GM18499 (cell line): ENCODE results near the gene PRELP.
"Not testable (repeated sequence)": the region's sequence is repeated elsewhere in the genome, so short reads cannot be mapped to it uniquely, and the experiment has no call there.

ENCODE experiments used
- ATAC-seq: cut with Tn5 transposase; IDR thresholded peaks from one replicate; pipeline ENCODE4 v1.9.1; 2021; ENCODE audit warnings: moderate number of reproducible peaks; ENCODE audit not compliant: insufficient read depth, unreplicated experiment

Gene PRELP

DNA sequence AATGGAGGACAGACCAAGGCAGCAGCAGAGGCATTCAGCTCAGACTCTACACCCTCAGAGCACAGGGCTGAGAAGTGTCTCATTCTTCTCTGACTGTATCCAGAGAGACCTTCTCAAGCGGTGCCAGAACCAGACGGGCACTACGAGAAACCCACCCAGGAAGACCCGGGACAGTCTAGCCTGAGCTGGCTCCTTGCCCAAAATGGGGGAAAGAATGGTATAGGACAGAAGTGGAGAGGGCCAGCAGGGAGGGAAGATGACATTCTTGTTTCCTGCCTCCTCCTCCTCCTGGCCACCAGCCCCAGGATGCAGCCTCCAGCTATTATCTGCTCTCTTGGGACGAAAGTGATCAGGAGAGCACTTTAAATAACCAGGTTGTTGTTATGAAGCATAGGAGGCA lies 22.6 kb upstream of the PRELP start:
- no peak for ATAC-seq

DNA sequence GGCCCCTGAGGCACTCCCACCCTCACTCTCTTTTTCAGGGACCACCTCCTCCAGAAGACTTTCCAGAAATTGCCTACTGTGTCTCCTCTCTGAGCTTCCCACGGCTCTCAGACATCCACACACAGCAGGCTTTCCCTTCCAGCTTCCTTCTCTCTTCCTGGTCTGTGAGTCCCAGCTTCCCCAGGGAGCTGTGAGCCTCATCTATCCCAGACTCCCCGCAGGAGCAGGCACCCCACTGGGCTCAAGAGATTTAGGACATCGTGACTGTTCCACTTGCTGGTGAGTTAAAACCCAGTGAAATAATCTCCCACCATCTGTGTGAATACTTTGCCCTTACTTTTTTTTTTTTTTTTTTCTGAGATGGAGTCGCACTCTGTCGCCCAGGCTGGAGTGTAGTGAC lies 22.0 kb upstream of the PRELP start:
- no peak for ATAC-seq

DNA sequence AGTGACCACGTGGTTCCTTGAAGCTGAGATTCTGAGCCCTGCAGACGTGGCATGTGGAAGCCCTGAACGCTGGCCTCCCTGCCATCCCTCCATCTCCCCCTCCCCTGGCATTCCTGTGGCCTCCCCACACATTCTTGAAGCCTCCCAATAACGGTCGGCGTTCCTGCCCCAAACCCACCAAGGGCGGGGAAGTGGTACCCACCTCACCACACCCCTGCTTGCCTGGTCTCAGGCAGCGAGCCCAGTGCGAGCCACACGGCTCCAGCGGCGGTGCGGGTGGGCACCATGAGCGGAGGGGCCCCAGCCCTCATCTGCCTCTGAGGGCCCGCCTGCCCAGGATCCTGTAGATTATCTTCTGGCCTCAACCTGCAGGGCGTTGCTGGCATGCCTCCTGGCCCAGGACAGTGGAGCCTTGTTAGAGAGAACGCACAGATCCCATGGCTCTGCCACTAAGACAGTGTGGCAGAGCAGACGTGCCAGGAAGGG lies 20.6 kb upstream of the PRELP start:
- ATAC-seq = no peak

DNA sequence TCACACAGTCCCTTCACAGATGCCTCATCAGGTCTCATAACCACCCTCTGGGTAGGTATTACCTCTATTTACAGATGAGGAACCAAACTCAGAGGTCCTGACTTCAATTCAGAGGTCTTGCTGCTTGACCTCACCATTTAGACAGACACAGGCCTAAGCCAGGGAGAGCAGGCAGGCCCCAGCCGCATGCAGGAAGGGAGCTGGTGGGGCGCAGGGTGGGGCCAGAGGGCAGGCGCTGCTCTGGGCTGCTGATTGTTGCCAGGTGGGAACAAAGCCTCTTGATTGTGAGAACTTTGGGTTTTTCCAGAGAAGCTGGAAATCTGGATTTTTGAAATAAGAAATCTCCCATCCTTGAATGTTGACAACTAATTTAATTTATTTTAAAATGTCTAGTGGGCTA lies 19.9 kb upstream of the PRELP start:
- ATAC-seq = no peak

DNA sequence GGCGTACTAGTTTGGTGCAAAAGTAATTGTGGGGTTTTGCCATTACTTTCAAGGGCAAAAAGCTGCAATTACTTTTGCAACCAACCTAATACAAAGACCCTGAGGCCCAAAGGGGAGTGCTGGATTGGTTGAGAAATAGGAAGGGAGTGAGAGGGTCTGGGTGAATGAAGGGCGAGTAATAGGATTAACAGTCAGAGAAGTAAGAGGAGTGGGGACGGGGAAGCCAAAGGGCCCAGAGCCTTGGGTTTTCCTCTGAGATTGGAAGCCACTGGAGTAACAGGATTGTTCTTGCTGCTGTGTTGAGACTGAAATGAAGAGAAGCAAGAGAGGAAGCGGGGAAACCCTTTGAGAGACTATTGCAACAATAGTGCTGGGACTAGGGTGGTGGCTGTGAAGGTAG lies 19.0 kb upstream of the PRELP start:
- ATAC-seq = no peak

DNA sequence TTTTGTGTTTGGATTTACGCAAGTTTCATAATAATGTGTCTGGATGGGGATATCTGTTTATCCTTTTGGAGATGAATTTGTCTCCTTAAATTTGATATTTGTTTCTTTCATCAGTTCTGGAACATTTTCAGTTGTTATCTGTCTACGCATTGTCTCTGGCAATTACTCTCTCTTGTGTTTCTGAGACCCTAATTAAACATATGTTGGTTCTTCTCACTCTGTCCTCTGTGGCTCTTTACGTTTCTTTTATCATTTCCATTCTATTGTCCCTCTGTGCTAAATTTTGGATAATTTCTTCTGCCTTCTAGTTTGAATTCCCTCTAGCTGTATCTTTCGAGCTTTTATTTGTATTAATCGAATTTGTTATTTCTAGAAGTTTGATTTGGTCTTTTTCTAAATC lies 17.5 kb upstream of the PRELP start:
- no peak for ATAC-seq

DNA sequence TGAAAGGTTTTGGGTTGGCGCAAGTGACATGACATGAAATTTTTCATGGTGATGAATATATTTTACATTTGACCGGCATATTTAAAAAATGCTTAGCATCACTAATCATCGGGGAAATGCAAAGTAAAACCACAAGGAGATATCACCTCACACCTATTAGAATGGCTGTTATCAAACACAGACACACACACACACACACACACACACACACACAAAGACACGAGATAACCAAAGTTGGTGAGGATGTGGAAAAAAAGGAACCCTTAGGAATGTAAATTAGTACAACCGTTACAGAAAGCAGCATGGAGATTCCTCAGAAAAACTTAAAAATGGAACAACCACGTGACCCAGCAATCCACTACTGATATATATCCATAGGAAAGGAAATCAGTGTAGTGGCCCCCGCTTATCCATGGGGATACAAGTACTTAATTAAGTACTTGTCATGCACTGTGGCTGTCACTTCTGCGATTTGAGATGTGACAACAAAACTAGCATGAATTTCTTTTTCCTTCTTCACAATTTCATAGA lies 15.9 kb upstream of the PRELP start:
- ATAC-seq = no peak

DNA sequence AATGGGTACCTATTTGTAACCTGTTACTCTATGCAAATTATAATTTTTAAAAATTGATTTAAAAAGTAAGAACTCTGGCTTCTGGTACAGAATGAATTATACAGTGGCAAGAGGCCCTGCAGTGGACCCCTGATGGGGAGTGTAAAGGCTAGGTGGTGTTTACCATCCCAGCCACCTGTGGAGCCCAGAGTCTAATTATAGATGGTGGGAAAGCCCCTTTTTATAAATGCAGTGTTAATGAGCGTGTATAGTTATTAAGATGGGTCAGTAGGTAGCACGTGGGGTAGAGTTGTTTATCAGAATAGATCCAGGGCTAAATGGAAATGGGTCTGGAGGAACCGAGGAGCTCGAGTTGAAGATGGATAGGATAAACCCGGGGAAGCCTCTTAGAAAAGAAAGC lies 13.9 kb upstream of the PRELP start:
- no peak for ATAC-seq

DNA sequence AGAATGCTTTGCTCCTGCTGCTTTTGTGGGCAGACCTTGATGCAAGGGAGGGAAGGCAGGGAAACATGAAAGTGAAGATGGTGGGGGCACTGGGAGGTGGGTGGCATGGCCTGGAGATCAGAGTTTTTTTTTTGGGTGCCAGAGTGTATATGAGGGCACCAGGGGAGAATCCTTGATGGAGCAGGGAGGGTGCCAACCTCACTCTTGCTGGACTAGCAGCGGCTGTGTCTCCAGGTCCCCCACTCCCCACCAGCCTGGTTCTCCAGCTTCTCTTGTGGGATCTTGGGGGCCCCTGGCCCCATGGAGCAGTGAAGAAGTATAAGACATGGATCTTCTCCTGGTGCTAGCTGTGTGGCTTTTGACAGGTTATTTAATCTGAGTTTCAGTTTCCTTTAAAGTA lies 13.5 kb upstream of the PRELP start:
- no peak for ATAC-seq

DNA sequence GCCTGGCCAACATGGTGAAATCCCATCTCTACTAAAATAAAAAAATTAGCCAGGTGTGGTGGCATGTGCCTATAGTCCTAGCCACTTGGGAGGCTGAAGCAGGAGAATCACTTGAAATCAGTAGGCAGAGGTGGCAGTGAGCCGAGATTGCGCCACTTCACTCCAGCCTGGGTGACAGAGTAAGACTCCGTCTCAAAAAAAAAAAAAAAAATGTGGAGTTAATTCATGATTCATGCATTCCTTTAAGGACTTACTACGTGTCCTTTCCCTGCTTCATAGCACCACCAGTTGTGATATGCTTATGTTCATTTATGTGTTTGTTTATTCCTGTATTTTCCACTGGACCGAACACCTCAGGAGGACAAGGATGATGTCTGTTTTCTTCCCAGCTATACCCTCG lies 12.7 kb upstream of the PRELP start:
- no peak for ATAC-seq

DNA sequence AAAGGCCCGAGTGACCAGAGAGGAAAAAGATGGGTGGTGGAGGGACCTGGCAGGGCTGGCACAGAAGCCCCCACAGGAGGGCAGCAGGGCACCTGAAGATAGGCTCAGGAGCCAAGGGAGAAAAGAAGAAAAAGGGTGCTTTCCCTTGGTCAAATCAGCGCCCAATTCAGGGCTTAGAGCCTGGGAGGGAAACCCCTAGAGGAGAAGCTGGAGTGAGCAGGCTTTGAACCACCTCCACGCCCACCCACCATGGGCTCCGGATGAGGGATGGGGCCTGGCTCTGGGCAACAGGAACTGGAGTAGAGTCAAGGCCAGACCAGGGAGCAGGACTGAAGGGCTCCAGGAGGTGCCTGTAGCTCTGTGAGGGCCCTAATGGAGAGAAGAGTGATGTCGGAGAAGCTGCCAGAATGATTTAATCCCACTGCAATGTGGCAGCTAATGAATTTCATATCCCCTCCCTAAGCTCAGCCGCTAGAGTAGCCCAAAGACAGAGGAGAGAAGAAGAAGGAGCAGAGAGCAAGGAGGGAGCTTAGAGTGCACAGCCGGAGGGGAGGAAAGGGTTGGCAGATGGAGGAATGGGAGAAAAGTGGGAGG lies 12.0 kb upstream of the PRELP start:
- ATAC-seq = no peak

DNA sequence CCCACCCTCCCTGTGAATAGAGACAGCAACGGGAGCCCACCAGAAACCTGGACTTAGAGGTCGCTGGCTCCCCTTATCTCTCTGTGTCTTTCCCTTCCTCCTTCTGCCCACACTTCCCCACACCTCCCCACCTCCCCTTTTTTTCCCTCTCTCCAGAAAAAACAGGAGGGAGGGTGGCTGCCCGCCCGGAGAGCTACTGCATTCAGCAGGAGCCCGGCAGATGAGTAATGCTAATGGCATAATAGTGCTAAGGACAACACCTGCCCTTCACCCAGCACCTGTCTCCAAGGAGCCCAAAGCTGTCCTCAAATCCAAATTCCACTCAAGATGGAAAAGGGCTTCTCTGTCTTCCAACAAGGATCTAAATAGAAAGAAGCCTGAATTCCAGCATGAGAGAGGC lies 11.4 kb upstream of the PRELP start:
- no peak for ATAC-seq

DNA sequence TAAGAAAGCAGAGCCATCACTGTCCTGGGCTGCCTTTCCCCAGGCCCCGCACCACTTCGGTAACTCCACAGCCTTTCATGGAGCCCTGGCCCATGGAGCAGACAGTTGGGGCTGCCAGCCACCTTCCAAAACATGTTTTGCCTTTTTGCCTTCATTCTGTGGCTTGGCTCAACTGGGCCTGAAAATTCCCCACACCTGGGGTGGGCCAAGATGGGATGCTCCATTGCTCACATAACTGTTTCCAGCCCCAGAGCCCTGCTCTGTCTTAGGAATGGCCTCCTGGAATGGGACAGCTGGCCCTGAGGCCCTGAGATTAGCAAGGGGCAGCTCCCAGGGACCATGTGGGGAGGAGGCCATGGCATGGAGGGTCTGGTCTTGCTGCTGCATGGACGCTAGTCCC lies 10.9 kb upstream of the PRELP start:
- no peak for ATAC-seq

DNA sequence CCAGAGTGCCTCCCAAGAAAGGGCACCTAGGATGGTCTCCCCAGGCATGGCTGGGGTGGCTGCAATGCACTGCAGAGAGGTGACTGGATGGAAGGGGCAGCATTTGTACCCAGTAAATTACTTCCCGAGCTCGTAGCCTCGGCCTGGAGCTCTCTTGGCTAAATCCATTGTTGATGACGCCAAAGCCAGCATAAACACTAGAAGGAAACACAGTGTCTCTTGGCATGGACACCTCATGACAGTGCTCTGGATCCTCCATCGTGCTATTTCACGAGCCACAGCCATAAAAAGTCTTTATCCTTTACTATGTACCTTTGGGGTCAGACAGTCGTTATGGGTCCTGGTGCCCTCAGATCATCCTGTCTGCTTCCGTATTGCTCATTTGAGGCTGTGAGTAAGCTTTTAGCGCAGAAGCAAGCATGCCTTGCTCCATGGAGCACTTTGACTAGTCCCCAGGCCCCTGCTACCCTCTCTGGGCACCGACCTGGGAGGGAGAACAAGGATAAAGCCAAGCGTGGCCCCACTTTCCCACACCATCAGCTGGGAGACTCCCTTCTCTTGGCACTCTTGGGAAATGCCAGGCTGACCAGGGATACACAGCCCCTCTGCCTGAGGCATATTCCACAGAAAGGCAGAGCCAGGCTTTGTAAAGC lies 10.3 kb upstream of the PRELP start:
- no peak for ATAC-seq

DNA sequence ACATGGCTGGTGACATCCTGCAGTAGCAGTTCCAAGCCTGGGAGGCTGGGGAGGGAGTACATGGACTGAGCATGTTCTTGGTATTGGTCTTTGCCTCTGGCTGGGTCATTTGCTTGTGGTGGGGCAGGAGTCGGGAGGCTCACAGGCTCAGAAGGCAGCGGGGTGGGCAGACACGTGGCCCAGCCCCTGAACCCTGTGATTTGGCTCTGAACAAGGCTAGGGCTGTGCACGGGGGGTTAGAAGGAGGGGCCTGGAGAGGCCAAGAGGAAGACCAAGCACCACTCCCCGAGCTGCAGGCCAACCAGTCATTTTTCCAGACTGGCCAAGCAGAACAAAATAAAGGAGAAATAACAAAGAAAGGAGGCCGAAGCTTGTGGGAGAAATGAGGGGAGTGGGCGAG lies 9.7 kb upstream of the PRELP start:
- ATAC-seq = no peak

DNA sequence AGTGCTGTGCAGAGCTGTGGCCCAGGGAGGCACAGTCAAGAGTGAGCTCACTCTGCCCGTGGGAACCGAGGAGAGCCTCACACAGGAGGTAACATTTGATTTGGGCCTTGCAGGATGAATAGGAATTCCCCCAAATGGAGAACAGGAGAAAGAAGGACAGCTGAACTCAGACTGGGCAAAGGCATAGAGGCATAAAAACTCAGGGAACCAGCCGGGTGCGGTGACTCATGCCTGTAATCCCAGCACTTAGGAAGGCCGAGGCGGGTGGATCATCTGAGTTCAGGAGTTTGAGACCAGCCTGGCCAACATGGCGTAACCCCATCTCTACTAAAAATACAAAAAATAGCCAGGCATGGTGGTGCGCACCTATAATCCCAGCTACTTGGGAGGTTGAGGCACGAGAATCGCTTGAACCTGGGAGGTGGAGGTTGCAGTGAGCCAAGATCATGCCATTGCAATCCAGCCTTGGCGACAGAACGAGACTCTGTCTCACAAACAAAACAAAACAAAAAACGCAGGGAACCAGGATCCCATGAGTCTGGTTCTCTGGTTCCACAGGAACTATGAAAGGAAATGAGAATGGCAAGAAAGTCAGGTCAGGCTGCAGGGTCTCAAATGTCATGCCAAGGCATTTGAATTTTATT lies 8.6 kb upstream of the PRELP start:
- not testable (repeated sequence) for ATAC-seq

DNA sequence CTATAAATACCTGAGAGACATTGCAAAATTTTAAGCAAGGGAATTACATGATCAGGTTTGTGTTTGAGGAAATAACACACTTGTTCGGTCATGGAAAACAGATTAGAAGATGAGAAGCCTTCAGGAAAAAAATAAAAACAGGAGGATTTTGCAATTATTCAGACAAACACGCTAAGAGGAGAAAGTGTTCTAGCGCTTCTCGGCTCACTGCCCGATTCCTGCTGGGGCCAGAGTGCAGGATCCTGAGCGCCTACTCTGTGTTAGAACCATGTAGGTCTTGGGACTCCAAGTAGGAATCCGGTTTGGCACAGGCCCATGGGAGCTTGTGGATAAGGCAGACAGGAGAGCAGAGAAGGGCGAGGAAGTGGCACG lies 8.1 kb upstream of the PRELP start:
- no peak for ATAC-seq

DNA sequence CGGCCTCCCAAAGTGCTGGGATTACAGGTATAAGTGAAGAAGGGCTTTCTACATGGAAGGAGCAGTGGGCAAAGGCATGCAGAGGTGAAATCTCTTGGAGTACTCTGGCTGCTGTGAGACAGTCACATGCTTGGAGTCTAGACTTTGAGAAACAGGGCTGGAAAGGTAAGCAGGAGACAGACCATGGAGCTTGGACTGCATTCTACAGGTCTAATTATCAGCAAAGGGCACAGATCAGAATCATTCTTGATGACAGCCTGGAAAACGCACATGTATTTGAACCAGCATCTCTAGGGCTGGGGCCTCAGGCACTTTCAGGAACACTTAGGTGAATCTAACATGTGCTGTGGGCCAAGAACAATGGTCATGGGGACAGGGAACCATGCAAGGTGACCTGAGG lies 7.3 kb upstream of the PRELP start:
- ATAC-seq = no peak

DNA sequence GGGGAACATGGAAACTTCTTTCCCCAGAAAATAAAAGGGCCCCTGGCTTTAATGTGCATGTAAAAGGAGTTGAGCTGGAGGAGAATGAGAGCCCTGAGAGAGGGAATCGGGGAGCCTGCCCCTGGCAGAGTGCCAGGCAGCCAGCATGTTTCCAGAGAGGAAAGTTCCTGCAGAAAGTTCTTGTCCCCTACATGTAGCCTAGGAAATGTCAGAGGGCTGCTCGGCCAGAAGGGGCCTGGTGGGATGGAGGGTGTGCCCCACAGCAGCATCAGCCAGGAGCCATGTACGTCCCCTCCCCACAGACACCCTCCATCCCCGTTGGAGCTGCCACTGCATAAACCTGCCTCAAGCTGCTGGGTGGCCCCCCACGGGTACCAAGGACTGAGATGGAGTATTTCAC lies 5.4 kb upstream of the PRELP start:
- no peak for ATAC-seq

DNA sequence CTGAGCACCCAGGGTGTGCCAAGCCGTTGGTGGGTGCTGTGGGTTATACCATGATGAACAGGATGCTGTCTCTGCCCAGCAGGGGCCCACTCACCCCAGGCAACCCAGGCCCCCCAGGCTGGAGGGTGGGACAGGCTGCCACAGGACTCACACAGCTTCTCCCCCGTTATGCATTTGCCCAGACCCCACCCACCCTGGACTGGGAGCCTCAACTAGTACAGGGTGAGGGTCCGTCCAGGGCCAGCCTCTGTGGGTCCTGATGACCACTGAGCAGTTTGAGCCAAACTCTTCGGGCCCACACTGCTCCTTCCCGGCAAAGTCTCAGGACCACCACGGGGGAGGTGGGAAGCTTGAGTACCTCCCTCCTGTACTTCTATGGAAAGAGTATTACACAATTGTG lies 3.8 kb upstream of the PRELP start:
- ATAC-seq = no peak

DNA sequence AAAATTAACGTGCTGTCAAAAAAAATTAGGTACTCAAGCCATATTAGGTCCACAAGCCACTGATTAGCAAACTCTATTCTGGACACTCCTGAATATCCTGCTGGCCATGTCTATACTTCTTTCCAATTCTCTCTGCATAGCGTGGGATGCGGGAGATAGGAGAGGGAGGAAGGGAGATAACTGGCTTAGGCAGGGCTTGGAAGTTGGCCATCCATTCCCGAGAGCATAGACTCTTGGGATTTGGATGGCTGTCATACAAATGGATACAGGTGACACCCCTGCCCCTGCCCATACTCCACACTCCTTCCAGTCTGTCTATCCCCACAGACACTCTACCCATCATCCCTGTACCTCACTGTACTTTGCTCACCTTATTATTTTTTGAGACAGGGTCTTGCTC lies 2.3 kb upstream of the PRELP start:
- no peak for ATAC-seq

DNA sequence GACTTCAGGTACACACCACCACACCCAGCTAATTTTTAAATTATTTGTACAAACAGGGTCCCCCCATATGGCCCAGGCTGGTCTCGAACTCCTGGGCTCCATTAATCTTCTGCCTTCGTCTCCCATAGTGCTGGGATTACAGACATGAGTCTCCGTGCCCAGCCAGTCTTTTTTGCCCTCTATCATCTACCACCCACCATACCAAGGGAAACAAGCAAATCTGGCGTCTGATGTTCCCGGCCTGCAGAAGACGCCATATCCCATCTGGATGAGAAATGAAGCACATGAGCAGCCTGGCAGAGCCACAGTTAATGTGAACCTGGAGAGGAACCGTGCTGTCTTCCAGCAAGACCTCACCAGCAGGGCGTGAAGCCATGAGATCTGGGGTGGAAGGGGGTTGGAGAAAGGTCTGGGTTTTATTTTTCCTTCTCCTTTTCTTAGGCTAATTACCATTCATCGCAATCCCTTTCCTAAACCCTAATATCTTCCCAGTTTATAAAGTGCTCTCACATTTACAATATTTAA lies 1.8 kb upstream of the PRELP start:
- ATAC-seq = no peak
